ENCODE measurements around the gene CXADR. TPM values are rescaled to one million over a fixed set of nuclear protein-coding genes. Genes with fewer than 3 reads are reported as not detected.

The CXADR gene
- total and polyA plus RNA-seq, 9 of the 15 experiments (the other 6 are each of a cell fraction or from before 2014, with no cell fraction given): 0.01 to 0.41 (median 0.14) TPM

- no peak for TF ChIP-seq TSHZ1 (CRISPR knock-in tag; IDR thresholded peaks at IDR 0.05)
- peak; percentile 92 for TF ChIP-seq TAF1 (IDR thresholded peaks at IDR 0.05; ENCODE audit: control insufficient read depth, extremely low read depth, insufficient read depth, low read length, severe bottlenecking)
- TF ChIP-seq CLOCK (CRISPR knock-in tag; IDR thresholded peaks at IDR 0.05; ENCODE audit: borderline replicate concordance): no peak
- TF ChIP-seq ZNF589 (CRISPR knock-in tag; IDR thresholded peaks at IDR 0.05; ENCODE audit: low read depth): no peak
- TF ChIP-seq FUS (optimal IDR thresholded peaks at IDR 0.05; ENCODE audit: low read depth, low read length): peak; percentile 58
- TF ChIP-seq FOXP4 (CRISPR knock-in tag; IDR thresholded peaks at IDR 0.05; ENCODE audit: borderline replicate concordance): no peak
- 0 out of 2 replicates have a peak, but pooled peaks have one; percentile 57 for TF ChIP-seq NCOA6 (IDR thresholded peaks at IDR 0.05)
- no peak for TF ChIP-seq ZNF717 (CRISPR knock-in tag; IDR thresholded peaks at IDR 0.05)
- 0 out of 6 replicates have a peak, but pooled peaks of 1 of the 3 experiments have one; percentile 32 for TF ChIP-seq ZBTB11 (CRISPR knock-in tag; IDR thresholded peaks at IDR 0.05)
- peak; percentile 74 for TF ChIP-seq GMEB1 (CRISPR knock-in tag; IDR thresholded peaks at IDR 0.05)
- no peak for TF ChIP-seq CAMTA2 (CRISPR knock-in tag; conservative IDR thresholded peaks at IDR 0.05)
These were observed 99.9 kb downstream of the CXADR start, which contains the start of gene BTG3 (continued) for GRCh38 chr21:17612565-17613241.

Measured in K562 (cell line).